GM08714 (cell line): ENCODE data around the gene RHCG.
"Not testable (repeated sequence)": the region's sequence is repeated elsewhere in the genome, so short reads cannot be mapped to it uniquely, and the experiment has no call there.

ENCODE experiments used
- H3K4me3 ChIP-seq: fragments of 200-500 bp; sonication (Bioruptor generic); 2 replicates; pipeline ENCODE4 v1.5.1; 2014; ENCODE audit warnings: mild to moderate bottlenecking, low read length, inconsistent platforms
- ZNF274 ChIP-seq: IDR thresholded peaks from 2 replicates; pipeline ENCODE4 v1.6.1; 2012; ENCODE audit warnings: mild to moderate bottlenecking, low read depth, low read length

RHCG gene

GRCh38 chr15:89475661-89476060, 20.7 kb downstream of the RHCG start:
- no peak for TF ChIP-seq ZNF274
- H3K4me3 ChIP-seq = no peak overlapping the region

DNA sequence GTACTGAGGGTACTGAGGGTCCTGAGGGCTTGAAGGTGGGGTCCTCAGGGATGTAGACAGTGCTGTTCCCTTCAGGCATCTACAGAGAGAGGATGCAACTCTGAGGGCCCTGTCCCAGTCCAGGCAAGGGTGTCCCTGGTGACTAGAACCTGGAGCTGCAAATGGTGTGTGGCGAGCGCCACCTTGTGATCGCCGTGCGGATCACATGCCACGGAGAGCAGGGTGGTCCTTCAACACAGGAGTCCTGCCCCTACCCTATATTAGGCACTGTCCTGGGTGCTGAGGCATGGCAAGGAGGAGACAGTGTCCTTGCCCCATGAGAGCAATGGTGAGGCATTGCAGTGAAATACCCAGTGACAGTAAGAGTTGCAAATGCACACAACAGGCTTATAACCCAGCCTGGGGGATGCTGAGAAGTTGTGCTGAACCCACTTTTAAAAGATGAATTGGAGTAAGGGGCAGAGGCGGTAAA, 23.6 kb downstream of the RHCG start:
- TF ChIP-seq ZNF274 = no peak

DNA sequence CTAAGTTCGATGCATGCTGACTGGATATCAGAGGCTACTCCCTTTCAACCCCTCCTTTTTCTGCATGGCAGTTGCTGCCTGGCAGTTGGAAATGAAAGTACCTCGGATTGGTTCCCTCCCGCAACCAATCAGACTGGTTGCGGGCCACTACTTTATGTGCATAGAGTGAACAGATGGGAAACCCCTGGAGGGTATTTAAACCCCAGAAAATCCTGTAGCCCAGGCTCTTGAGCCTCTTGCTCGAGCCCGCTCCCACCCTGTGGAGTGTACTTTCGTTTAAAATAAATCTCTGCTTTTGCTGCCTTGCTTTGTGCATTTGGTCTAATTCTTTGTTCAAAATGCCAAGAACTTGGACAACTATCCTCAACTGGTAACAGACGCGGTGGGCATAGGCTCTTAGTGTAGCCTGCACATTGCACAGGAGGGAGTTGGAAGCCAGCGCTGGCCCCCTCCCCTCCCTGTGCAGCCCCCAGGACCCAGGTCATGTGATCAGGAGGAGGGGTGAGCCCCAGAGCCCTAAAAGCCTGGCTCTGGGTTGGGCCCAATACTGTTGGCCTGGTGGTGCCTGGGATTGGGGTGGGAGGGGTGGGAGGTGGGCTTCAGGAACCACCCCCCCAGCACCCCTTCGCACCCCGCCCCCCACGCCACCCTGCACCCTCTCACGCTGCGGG, 26.8 kb downstream of the RHCG start:
- no peak overlapping the region for H3K4me3 ChIP-seq
- no peak for TF ChIP-seq ZNF274

More for the DNA sequence above, 23.6 kb downstream of the RHCG start:
- H3K4me3 ChIP-seq = no peak overlapping the region

DNA sequence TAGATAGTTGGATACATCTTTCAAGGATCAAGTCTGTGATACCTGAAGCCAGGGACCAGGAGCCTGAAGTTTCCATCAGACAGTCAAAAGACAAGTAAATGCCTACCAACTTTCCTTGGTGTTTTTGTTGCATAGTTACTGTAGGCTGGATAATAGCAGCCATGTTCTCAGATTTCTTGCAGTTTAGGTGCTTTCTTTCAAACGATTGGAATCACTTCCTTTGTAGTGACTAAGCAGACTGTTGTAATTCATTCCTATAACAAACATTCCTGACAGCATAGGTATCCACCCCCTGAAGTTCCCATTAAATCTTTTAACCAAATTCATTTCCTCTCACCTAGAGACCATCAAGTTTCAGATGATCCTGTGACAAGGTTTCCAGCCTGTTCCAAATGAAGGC, 27.6 kb downstream of the RHCG start:
- H3K4me3 ChIP-seq = not testable (repeated sequence)

- TF ChIP-seq ZNF274 = no peak
Observed at GRCh38 chr15:89463113-89463512, 33.3 kb downstream of the RHCG start.

GRCh38 chr15:89462198-89462912, 34.0 kb downstream of the RHCG start:
- no peak overlapping the region for H3K4me3 ChIP-seq
- no peak for TF ChIP-seq ZNF274

More at GRCh38 chr15:89463113-89463512, 33.3 kb downstream of the RHCG start:
- no peak overlapping the region for H3K4me3 ChIP-seq

DNA sequence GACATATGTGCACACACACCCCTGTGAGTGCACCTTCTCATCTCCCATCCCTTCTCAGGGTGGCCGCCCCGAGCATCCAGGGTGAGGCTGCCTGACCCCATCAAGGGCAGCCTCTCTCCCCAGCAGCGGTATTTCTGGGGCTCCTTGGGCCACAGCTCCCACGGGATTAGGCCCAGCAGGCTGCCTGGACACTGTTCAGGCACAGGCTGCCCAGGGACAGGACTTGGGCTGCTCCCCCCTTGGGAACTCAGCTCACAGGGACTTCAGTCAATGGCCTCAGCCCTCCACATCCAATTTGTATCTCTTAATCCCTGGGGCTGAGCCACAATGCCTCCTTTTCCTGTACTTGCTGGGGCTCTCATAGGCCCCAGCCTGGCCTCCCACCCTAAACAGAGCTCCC, 35.0 kb downstream of the RHCG start:
- H3K4me3 ChIP-seq = no peak overlapping the region
- TF ChIP-seq ZNF274 = no peak

DNA sequence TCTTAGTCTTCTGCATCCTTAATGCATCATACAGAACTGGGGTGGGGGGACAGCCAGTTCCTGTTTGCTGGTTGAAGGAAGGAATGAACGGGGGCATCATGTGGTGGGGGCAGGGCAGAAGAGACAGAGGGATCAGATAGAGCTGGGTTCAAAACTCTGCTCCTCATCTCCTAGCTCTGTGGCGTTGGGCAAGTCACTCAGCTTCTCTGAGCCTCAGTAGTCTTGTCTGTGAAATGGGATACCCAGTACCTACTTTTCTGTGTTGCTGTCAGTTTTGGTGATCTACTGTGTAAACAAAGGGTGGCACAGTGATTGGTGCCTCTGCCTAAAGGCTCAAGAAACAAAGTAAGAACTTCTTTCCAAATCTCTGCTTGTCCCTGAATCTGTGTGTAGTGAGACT, 36.3 kb downstream of the RHCG start:
- TF ChIP-seq ZNF274 = no peak
- H3K4me3 ChIP-seq = no peak overlapping the region

- no peak for TF ChIP-seq ZNF274
Observed at GRCh38 chr15:89459271-89460038, 36.9 kb downstream of the RHCG start.

DNA sequence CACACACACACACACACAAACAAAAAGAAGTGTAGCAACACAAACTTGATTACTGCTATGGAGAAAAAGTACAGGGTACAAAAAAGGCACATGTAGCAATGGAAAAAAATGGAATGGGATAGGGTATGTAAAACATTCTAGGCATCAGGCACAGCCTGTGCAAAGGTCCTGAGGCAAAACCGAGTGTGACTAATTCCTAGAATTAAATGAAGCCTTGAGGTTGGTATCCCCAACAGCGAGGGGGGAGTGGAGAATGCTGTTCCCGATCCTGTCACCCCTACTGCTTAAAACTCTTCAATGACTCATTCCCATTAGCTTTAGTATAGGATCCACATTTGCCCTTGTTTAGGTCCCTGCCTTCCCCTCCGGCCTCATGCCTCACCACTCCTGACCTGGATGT, 37.9 kb downstream of the RHCG start:
- no peak for TF ChIP-seq ZNF274
- H3K4me3 ChIP-seq = no peak overlapping the region

More at GRCh38 chr15:89459271-89460038, 36.9 kb downstream of the RHCG start:
- H3K4me3 ChIP-seq = no peak overlapping the region

DNA sequence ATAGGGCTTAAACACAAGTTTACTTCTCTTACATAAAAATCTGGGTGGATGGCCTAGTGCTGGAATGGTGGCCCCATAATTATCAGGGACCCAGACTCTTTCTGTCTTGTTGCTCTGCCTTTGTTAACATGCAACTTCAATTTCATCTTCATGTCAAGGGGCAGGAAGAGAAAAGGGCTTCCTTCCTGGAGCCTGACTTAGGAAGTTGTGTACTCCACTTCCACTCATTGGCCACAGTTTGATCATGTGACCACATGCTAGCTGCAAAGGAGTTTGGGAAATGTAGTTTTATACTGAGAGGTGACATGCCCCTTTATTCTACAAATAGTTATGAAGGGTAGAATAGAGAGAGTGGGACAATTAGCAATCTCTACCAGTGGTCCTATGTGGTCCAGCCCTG, 39.3 kb downstream of the RHCG start:
- TF ChIP-seq ZNF274 = no peak
- no peak overlapping the region for H3K4me3 ChIP-seq

GRCh38 chr15:89455535-89455934, 40.8 kb downstream of the RHCG start:
- no peak overlapping the region for H3K4me3 ChIP-seq
- no peak for TF ChIP-seq ZNF274

DNA sequence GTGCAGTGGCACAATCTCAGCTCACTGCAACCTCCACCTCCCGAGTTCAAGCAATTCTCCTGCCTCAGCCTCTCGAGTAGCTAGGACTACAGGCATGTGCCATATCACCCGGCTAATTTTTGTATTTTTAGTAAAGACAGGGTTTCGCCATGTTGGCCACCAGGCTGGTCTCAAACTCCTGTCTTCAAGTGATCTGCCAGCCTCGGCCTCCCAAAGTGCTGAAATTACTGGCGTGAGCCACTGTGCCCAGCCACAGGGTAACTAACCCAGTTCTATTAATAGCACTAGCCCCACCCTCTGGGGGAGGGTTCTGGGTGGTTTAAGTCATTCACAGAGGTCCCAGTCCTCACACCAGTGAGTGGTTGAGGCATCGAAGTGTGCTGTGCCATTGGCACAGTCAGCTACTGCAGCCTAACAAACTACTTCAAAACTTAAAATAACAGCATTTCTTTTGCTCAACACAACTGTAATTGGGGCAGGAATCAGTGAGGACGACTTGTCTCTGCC, 44.0 kb downstream of the RHCG start:
- H3K4me3 ChIP-seq = no peak overlapping the region
- TF ChIP-seq ZNF274 = no peak

DNA sequence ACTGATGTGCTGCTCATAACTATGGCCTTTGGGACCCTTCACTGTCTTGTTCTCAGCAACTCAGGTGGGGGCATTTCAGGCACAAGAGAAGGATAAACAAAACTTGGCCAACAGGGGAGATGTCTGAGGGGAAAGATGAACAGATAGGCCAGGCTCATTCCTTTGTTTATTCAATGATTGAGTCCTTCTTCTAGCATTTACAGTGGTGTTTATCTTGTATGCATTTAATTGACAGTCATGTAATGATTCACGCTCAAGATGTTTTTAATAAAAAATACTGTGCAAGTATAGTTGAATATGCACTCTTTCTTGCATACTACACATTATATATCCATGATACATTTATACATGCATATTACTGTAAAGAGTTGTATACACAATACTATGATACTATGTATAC, 44.5 kb downstream of the RHCG start:
- no peak for TF ChIP-seq ZNF274
- no peak overlapping the region for H3K4me3 ChIP-seq
